ENCODE results near the gene LSAMP. TPM values are rescaled to one million over a fixed set of nuclear protein-coding genes. Genes with fewer than 3 reads are reported as not detected.

LSAMP gene
- total and polyA plus RNA-seq, 9 of the 15 experiments (the other 6 are each of a cell fraction or from before 2014, with no cell fraction given), result 0.09 to 0.11 TPM; not detected in 7

DNA sequence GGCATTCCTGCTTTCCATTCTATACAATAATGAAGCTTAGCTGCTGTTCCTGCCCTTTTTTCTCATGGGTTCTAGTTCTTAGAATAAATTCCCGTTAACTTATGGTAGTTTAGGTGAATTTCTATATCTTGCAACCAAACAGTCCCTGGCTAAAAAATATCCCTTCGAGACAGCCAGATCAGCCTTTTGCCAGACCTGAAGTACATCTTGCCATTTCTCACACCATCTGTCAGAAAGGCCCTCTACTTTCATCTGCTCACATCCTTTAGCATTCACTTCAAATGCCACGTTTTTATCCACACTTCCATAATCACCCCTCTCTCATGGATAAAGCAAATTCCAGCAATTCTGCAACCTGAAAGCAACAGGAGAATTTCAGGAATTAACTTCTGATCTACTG, 676.6 kb downstream of the LSAMP start:
- WGBS (ENCODE audit: insufficient coverage, low coverage, missing lambda C conversion rate), result 6% methylated on average over 2 of the region's 3 CpGs
- H3K4me2 ChIP-seq (ENCODE audit: insufficient read depth, low read length), result no peak overlapping the region
- CTCF ChIA-PET (ENCODE audit: low intra/inter-chr PET ratio), result no interaction called here
- TF ChIP-seq NFXL1 (CRISPR knock-in tag; IDR thresholded peaks at IDR 0.05) (no peak), ZC3H4 (CRISPR knock-in tag; IDR thresholded peaks at IDR 0.05; ENCODE audit: borderline replicate concordance) (no peak), KHSRP (IDR thresholded peaks at IDR 0.05) (no peak), HNRNPH1 (optimal IDR thresholded peaks at IDR 0.05; ENCODE audit: low read depth, low read length) (no peak), ZNF274 (IDR thresholded peaks at IDR 0.05; ENCODE audit: borderline replicate concordance, low read depth, low read length) (no peak), ZNF77 (CRISPR knock-in tag; IDR thresholded peaks at IDR 0.05) (no peak), TEAD1 (CRISPR knock-in tag; IDR thresholded peaks at IDR 0.05) (no peak), NELFE (IDR thresholded peaks at IDR 0.05; ENCODE audit: insufficient read depth, insufficient read length) (no peak), RBM39 (optimal IDR thresholded peaks at IDR 0.05; ENCODE audit: low read depth, low read length) (no peak), ZNF143 (CRISPR knock-in tag; IDR thresholded peaks at IDR 0.05) (no peak), ZNF239 (CRISPR knock-in tag; IDR thresholded peaks at IDR 0.05) (no peak), FOSL1 (tag; conservative IDR thresholded peaks at IDR 0.05) (no peak)
- TF ChIP-seq, protein P1, sequence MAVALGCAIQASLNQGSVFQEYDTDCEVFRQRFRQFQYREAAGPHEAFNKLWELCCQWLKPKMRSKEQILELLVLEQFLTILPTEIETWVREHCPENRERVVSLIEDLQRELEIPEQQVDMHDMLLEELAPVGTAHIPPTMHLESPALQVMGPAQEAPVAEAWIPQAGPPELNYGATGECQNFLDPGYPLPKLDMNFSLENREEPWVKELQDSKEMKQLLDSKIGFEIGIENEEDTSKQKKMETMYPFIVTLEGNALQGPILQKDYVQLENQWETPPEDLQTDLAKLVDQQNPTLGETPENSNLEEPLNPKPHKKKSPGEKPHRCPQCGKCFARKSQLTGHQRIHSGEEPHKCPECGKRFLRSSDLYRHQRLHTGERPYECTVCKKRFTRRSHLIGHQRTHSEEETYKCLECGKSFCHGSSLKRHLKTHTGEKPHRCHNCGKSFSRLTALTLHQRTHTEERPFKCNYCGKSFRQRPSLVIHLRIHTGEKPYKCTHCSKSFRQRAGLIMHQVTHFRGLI (CRISPR knock-in tag; IDR thresholded peaks at IDR 0.05), result no peak
- TF ChIP-seq, protein P2, sequence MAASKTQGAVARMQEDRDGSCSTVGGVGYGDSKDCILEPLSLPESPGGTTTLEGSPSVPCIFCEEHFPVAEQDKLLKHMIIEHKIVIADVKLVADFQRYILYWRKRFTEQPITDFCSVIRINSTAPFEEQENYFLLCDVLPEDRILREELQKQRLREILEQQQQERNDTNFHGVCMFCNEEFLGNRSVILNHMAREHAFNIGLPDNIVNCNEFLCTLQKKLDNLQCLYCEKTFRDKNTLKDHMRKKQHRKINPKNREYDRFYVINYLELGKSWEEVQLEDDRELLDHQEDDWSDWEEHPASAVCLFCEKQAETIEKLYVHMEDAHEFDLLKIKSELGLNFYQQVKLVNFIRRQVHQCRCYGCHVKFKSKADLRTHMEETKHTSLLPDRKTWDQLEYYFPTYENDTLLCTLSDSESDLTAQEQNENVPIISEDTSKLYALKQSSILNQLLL (CRISPR knock-in tag; IDR thresholded peaks at IDR 0.05; ENCODE audit: borderline replicate concordance), result no peak
- TF ChIP-seq, protein P3, sequence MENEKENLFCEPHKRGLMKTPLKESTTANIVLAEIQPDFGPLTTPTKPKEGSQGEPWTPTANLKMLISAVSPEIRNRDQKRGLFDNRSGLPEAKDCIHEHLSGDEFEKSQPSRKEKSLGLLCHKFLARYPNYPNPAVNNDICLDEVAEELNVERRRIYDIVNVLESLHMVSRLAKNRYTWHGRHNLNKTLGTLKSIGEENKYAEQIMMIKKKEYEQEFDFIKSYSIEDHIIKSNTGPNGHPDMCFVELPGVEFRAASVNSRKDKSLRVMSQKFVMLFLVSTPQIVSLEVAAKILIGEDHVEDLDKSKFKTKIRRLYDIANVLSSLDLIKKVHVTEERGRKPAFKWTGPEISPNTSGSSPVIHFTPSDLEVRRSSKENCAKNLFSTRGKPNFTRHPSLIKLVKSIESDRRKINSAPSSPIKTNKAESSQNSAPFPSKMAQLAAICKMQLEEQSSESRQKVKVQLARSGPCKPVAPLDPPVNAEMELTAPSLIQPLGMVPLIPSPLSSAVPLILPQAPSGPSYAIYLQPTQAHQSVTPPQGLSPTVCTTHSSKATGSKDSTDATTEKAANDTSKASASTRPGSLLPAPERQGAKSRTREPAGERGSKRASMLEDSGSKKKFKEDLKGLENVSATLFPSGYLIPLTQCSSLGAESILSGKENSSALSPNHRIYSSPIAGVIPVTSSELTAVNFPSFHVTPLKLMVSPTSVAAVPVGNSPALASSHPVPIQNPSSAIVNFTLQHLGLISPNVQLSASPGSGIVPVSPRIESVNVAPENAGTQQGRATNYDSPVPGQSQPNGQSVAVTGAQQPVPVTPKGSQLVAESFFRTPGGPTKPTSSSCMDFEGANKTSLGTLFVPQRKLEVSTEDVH (IDR thresholded peaks at IDR 0.05; ENCODE audit: low read depth, partially characterized antibody), result no peak
- TF ChIP-seq, protein P4, sequence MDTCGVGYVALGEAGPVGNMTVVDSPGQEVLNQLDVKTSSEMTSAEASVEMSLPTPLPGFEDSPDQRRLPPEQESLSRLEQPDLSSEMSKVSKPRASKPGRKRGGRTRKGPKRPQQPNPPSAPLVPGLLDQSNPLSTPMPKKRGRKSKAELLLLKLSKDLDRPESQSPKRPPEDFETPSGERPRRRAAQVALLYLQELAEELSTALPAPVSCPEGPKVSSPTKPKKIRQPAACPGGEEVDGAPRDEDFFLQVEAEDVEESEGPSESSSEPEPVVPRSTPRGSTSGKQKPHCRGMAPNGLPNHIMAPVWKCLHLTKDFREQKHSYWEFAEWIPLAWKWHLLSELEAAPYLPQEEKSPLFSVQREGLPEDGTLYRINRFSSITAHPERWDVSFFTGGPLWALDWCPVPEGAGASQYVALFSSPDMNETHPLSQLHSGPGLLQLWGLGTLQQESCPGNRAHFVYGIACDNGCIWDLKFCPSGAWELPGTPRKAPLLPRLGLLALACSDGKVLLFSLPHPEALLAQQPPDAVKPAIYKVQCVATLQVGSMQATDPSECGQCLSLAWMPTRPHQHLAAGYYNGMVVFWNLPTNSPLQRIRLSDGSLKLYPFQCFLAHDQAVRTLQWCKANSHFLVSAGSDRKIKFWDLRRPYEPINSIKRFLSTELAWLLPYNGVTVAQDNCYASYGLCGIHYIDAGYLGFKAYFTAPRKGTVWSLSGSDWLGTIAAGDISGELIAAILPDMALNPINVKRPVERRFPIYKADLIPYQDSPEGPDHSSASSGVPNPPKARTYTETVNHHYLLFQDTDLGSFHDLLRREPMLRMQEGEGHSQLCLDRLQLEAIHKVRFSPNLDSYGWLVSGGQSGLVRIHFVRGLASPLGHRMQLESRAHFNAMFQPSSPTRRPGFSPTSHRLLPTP (IDR thresholded peaks at IDR 0.05; ENCODE audit: borderline replicate concordance, extremely low read depth, insufficient read length), result no peak

More for the DNA sequence above, 676.6 kb downstream of the LSAMP start:
- H3K4me3 ChIP-seq, result no peak overlapping the region
- POLR2A ChIA-PET, result no interaction called here
- peaks cover 0 to 4% of the 10 kb centered on the region in 2 experiments; a peak in 2 of 5 replicates for H3K4me1 ChIP-seq (replicated peaks in 1 of 2; ENCODE audit: control insufficient read depth in 2 of 2, insufficient read depth in 2 of 2, low read length in 2 of 2)
- BruUV-seq (replicated peaks), result no TSS peak
- FAIRE-seq (no peak), ATAC-seq (no peak), DNase-seq (ENCODE audit: extremely low read depth in 1 of 4, low spot score in 3 of 4) (no peak)
- no peak overlapping the region for H3K27ac ChIP-seq (ENCODE audit: extremely low read depth, low read depth, low read length)
- H3K27me3 ChIP-seq (ENCODE audit: control insufficient read depth in 2 of 2, insufficient read depth in 2 of 2, low read length in 2 of 2), result no peaks in the 10 kb centered on the region
- H4K20me1 ChIP-seq (replicated peaks; ENCODE audit: control insufficient read depth, insufficient read depth, low read length), result no peaks in the 10 kb centered on the region
- intact Hi-C loops (cut with micrococcal nuclease), result no loop called here
- in situ Hi-C loops (cut with MboI), result no loop called here
- no peaks in the 10 kb centered on the region for H3K9me1 ChIP-seq (ENCODE audit: control insufficient read depth, insufficient read depth, low read length)
- no peak overlapping the region for H2AFZ ChIP-seq (ENCODE audit: low read depth, low read length)
- no peak overlapping the region for H3K9ac ChIP-seq (ENCODE audit: insufficient read depth in 1 of 2, low read depth in 2 of 2, low read length in 2 of 2)
- H3K79me2 ChIP-seq (ENCODE audit: control insufficient read depth, insufficient read depth, low read length), result no peaks in the 10 kb centered on the region
- no peaks in the 10 kb centered on the region for H3K9me3 ChIP-seq (replicated peaks; ENCODE audit: control insufficient read depth, insufficient read depth, low read depth, low read length)
- no peaks in the 10 kb centered on the region for H3K36me3 ChIP-seq (ENCODE audit: control insufficient read depth, insufficient read depth, low read length)
